ENCODE data around the gene BCOR.

BCOR gene

GRCh38 chrX:40074080-40074958, 23.4 kb downstream of the BCOR start:
- no peaks in the 10 kb centered on the region for H3K9me3 ChIP-seq (ENCODE audit: control insufficient read depth, low read length)
- H3K4me1 ChIP-seq (ENCODE audit: control insufficient read depth, insufficient read depth, low read length), result peaks cover 3% of the 10 kb centered on the region
- H3K4me3 ChIP-seq (ENCODE audit: low read length), result no peak overlapping the region
- no peak overlapping the region for H3K9ac ChIP-seq (ENCODE audit: low read length)
- H3K36me3 ChIP-seq (ENCODE audit: control insufficient read depth, insufficient read depth, low read length), result peaks cover 5% of the 10 kb centered on the region
- H3K27me3 ChIP-seq (ENCODE audit: control insufficient read depth, insufficient read depth, low read length), result no peaks in the 10 kb centered on the region

- Histone ChIP-seq H3K27me3 (ENCODE audit: control insufficient read depth, insufficient read depth, low read length) (no peaks in the 10 kb centered on the region), H3K9me3 (ENCODE audit: control insufficient read depth, low read length) (no peaks in the 10 kb centered on the region), H3K4me1 (ENCODE audit: control insufficient read depth, insufficient read depth, low read length) (peaks cover 3% of the 10 kb centered on the region), H3K36me3 (ENCODE audit: control insufficient read depth, insufficient read depth, low read length) (peaks cover 5% of the 10 kb centered on the region), H3K4me3 (ENCODE audit: low read length) (no peak overlapping the region), H3K9ac (ENCODE audit: low read length) (no peak overlapping the region)
Measured at GRCh38 chrX:40073439-40074054, 24.2 kb downstream of the BCOR start.

- no peaks in the 10 kb centered on the region for H3K9me3 ChIP-seq (ENCODE audit: control insufficient read depth, low read length)
- no peak overlapping the region for H3K9ac ChIP-seq (ENCODE audit: low read length)
- peaks cover 1% of the 10 kb centered on the region for H3K4me1 ChIP-seq (ENCODE audit: control insufficient read depth, insufficient read depth, low read length)
- H3K4me3 ChIP-seq (ENCODE audit: low read length), result no peak overlapping the region
- H3K36me3 ChIP-seq (ENCODE audit: control insufficient read depth, insufficient read depth, low read length), result peaks cover 5% of the 10 kb centered on the region
- H3K27me3 ChIP-seq (ENCODE audit: control insufficient read depth, insufficient read depth, low read length), result no peaks in the 10 kb centered on the region
Measured at GRCh38 chrX:40072246-40072645, 25.5 kb downstream of the BCOR start.

GRCh38 chrX:40068048-40068447, 29.7 kb downstream of the BCOR start:
- Histone ChIP-seq H3K4me1 (ENCODE audit: control insufficient read depth, insufficient read depth, low read length) (no peaks in the 10 kb centered on the region), H3K4me3 (ENCODE audit: low read length) (no peak overlapping the region), H3K36me3 (ENCODE audit: control insufficient read depth, insufficient read depth, low read length) (peaks cover 5% of the 10 kb centered on the region)

GRCh38 chrX:40066700-40067099, 31.1 kb downstream of the BCOR start:
- Histone ChIP-seq H3K36me3 (ENCODE audit: control insufficient read depth, insufficient read depth, low read length) (peaks cover 5% of the 10 kb centered on the region), H3K27me3 (ENCODE audit: control insufficient read depth, insufficient read depth, low read length) (no peaks in the 10 kb centered on the region), H3K9ac (ENCODE audit: low read length) (no peak overlapping the region), H3K9me3 (ENCODE audit: control insufficient read depth, low read length) (no peaks in the 10 kb centered on the region), H3K4me1 (ENCODE audit: control insufficient read depth, insufficient read depth, low read length) (no peaks in the 10 kb centered on the region), H3K4me3 (ENCODE audit: low read length) (no peak overlapping the region)

More at GRCh38 chrX:40068048-40068447, 29.7 kb downstream of the BCOR start:
- H3K9ac ChIP-seq (ENCODE audit: low read length), result no peak overlapping the region
- H3K27me3 ChIP-seq (ENCODE audit: control insufficient read depth, insufficient read depth, low read length), result no peaks in the 10 kb centered on the region
- no peaks in the 10 kb centered on the region for H3K9me3 ChIP-seq (ENCODE audit: control insufficient read depth, low read length)

GRCh38 chrX:40065296-40066046, 32.3 kb downstream of the BCOR start:
- peaks cover 5% of the 10 kb centered on the region for H3K36me3 ChIP-seq (ENCODE audit: control insufficient read depth, insufficient read depth, low read length)
- H3K9ac ChIP-seq (ENCODE audit: low read length), result no peak overlapping the region
- no peak overlapping the region for H3K4me3 ChIP-seq (ENCODE audit: low read length)
- H3K9me3 ChIP-seq (ENCODE audit: control insufficient read depth, low read length), result no peaks in the 10 kb centered on the region
- H3K4me1 ChIP-seq (ENCODE audit: control insufficient read depth, insufficient read depth, low read length), result no peaks in the 10 kb centered on the region
- no peaks in the 10 kb centered on the region for H3K27me3 ChIP-seq (ENCODE audit: control insufficient read depth, insufficient read depth, low read length)

- Histone ChIP-seq H3K9me3 (ENCODE audit: control insufficient read depth, low read length) (no peaks in the 10 kb centered on the region), H3K4me1 (ENCODE audit: control insufficient read depth, insufficient read depth, low read length) (no peaks in the 10 kb centered on the region), H3K4me3 (ENCODE audit: low read length) (no peak overlapping the region), H3K9ac (ENCODE audit: low read length) (no peak overlapping the region), H3K27me3 (ENCODE audit: control insufficient read depth, insufficient read depth, low read length) (no peaks in the 10 kb centered on the region), H3K36me3 (ENCODE audit: control insufficient read depth, insufficient read depth, low read length) (peaks cover 5% of the 10 kb centered on the region)
Measured at GRCh38 chrX:40064055-40064597, 33.6 kb downstream of the BCOR start.

GRCh38 chrX:40063555-40063954, 34.2 kb downstream of the BCOR start:
- H3K4me3 ChIP-seq (ENCODE audit: low read length), result no peak overlapping the region
- no peaks in the 10 kb centered on the region for H3K9me3 ChIP-seq (ENCODE audit: control insufficient read depth, low read length)
- no peaks in the 10 kb centered on the region for H3K4me1 ChIP-seq (ENCODE audit: control insufficient read depth, insufficient read depth, low read length)
- H3K36me3 ChIP-seq (ENCODE audit: control insufficient read depth, insufficient read depth, low read length), result peaks cover 5% of the 10 kb centered on the region
- no peak overlapping the region for H3K9ac ChIP-seq (ENCODE audit: low read length)
- H3K27me3 ChIP-seq (ENCODE audit: control insufficient read depth, insufficient read depth, low read length), result no peaks in the 10 kb centered on the region

GRCh38 chrX:40062525-40063155, 35.1 kb downstream of the BCOR start:
- Histone ChIP-seq H3K4me3 (ENCODE audit: low read length) (no peak overlapping the region), H3K27me3 (ENCODE audit: control insufficient read depth, insufficient read depth, low read length) (no peaks in the 10 kb centered on the region), H3K36me3 (ENCODE audit: control insufficient read depth, insufficient read depth, low read length) (peaks cover 5% of the 10 kb centered on the region), H3K4me1 (ENCODE audit: control insufficient read depth, insufficient read depth, low read length) (no peaks in the 10 kb centered on the region), H3K9ac (ENCODE audit: low read length) (no peak overlapping the region), H3K9me3 (ENCODE audit: control insufficient read depth, low read length) (no peaks in the 10 kb centered on the region)

GRCh38 chrX:40061871-40062524, 35.8 kb downstream of the BCOR start:
- no peak overlapping the region for H3K4me3 ChIP-seq (ENCODE audit: low read length)
- no peaks in the 10 kb centered on the region for H3K27me3 ChIP-seq (ENCODE audit: control insufficient read depth, insufficient read depth, low read length)
- peaks cover 5% of the 10 kb centered on the region for H3K36me3 ChIP-seq (ENCODE audit: control insufficient read depth, insufficient read depth, low read length)
- no peak overlapping the region for H3K9ac ChIP-seq (ENCODE audit: low read length)
- H3K9me3 ChIP-seq (ENCODE audit: control insufficient read depth, low read length), result no peaks in the 10 kb centered on the region
- no peaks in the 10 kb centered on the region for H3K4me1 ChIP-seq (ENCODE audit: control insufficient read depth, insufficient read depth, low read length)

GRCh38 chrX:40061005-40061404, 36.8 kb downstream of the BCOR start:
- Histone ChIP-seq H3K9me3 (ENCODE audit: control insufficient read depth, low read length) (no peaks in the 10 kb centered on the region), H3K27me3 (ENCODE audit: control insufficient read depth, insufficient read depth, low read length) (no peaks in the 10 kb centered on the region), H3K9ac (ENCODE audit: low read length) (no peak overlapping the region), H3K4me1 (ENCODE audit: control insufficient read depth, insufficient read depth, low read length) (no peaks in the 10 kb centered on the region), H3K36me3 (ENCODE audit: control insufficient read depth, insufficient read depth, low read length) (peaks cover 5% of the 10 kb centered on the region), H3K4me3 (ENCODE audit: low read length) (no peak overlapping the region)
